ENCODE data around the gene CCDC191. TPM values are rescaled to one million over a fixed set of nuclear protein-coding genes. Genes with fewer than 3 reads are reported as not detected.

CCDC191 gene
- total and polyA plus RNA-seq, 4 donors, result 2.5 to 15.3 (median 5.6) TPM

DNA sequence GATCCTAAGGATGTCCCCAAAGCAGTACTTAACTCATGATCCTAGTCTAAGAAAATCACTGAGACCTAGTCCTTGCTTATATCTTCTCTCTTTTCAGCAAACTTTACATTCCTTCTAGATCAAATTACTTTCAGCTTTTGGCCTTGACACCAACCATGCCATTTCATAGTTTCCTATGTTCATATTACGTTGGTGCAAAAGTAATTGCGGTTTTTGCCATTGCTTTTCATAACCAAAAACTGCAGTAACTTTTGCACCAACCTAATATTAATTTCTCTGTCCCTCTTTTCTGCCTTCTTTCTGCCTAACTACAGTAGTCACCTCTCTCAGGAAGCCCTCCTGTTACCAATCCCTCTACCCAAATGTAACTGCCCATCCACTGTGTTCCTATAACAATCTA lies 36.8 kb downstream of the CCDC191 start:
- ATAC-seq (ENCODE audit: insufficient read depth, low FRiP score) (no peak), DNase-seq (no peak)
- Histone ChIP-seq H3K27me3 (ENCODE audit: control insufficient read depth in 3 of 3, insufficient read depth in 3 of 3, low read length in 2 of 3) (no peaks in the 10 kb centered on the region), H3K4me3 (no peak overlapping the region), H3K4me1 (ENCODE audit: control insufficient read depth in 5 of 5, insufficient read depth in 5 of 5, low read length in 5 of 5) (no peaks in the 10 kb centered on the region), H3K9ac (ENCODE audit: insufficient read depth in 1 of 2, low read length in 2 of 2) (no peak overlapping the region), H3K36me3 (ENCODE audit: control insufficient read depth in 4 of 4, insufficient read depth in 4 of 4, low read length in 4 of 4) (peaks cover 0 to 4% (median 0%) of the 10 kb centered on the region in 4 donors), H3K27ac (ENCODE audit: low read depth in 1 of 2, low read length in 1 of 2) (no peak overlapping the region), H3K9me3 (ENCODE audit: control insufficient read depth in 4 of 4, insufficient read depth in 3 of 4, low read length in 3 of 4) (no peaks in the 10 kb centered on the region)
- 97 to 99% methylated on average over 2 of the region's 2 CpGs for WGBS, 2 donors
- TF ChIP-seq, protein P1, sequence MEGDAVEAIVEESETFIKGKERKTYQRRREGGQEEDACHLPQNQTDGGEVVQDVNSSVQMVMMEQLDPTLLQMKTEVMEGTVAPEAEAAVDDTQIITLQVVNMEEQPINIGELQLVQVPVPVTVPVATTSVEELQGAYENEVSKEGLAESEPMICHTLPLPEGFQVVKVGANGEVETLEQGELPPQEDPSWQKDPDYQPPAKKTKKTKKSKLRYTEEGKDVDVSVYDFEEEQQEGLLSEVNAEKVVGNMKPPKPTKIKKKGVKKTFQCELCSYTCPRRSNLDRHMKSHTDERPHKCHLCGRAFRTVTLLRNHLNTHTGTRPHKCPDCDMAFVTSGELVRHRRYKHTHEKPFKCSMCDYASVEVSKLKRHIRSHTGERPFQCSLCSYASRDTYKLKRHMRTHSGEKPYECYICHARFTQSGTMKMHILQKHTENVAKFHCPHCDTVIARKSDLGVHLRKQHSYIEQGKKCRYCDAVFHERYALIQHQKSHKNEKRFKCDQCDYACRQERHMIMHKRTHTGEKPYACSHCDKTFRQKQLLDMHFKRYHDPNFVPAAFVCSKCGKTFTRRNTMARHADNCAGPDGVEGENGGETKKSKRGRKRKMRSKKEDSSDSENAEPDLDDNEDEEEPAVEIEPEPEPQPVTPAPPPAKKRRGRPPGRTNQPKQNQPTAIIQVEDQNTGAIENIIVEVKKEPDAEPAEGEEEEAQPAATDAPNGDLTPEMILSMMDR (IDR thresholded peaks at IDR 0.05; ENCODE audit: control extremely low read depth, extremely low read depth), result no peak

DNA sequence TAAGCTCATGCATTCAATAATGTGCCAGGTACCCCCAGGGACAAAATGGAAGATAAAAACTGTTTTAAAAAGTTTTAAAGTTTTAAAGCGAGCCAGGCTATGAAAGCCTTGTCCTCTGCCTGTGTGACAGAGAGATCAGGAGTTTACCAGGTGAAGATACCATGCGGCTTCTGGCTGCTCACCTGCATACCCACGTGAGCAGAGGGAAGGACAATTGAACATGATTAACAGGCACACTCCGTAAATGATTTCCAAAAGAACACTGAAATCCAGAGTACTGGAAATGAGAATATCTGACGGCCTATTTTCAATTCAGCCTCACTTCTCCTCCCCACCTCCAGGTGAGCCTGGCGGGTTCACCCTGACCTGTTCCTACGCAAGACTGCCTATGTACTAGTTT lies 42.1 kb downstream of the CCDC191 start:
- TF ChIP-seq, protein P1 (IDR thresholded peaks at IDR 0.05; ENCODE audit: control extremely low read depth, extremely low read depth), result no peak
- Histone ChIP-seq H3K9ac (ENCODE audit: insufficient read depth in 1 of 2, low read length in 2 of 2) (no peak overlapping the region), H3K27me3 (ENCODE audit: control insufficient read depth in 3 of 3, insufficient read depth in 3 of 3, low read length in 2 of 3) (no peaks in the 10 kb centered on the region), H3K36me3 (ENCODE audit: control insufficient read depth in 4 of 4, insufficient read depth in 4 of 4, low read length in 4 of 4) (peaks cover 0 to 5% (median 2%) of the 10 kb centered on the region in 4 donors), H3K4me3 (no peak overlapping the region), H3K27ac (ENCODE audit: low read depth in 1 of 2, low read length in 1 of 2) (no peak overlapping the region), H3K4me1 (ENCODE audit: control insufficient read depth in 5 of 5, insufficient read depth in 5 of 5, low read length in 5 of 5) (no peaks in the 10 kb centered on the region), H3K9me3 (ENCODE audit: control insufficient read depth in 4 of 4, insufficient read depth in 3 of 4, low read length in 3 of 4) (no peaks in the 10 kb centered on the region)
- DNase-seq (no peak), ATAC-seq (ENCODE audit: insufficient read depth, low FRiP score) (no peak)
- WGBS, 2 donors, result 95 to 96% methylated on average over 7 of the region's 7 CpGs

DNA sequence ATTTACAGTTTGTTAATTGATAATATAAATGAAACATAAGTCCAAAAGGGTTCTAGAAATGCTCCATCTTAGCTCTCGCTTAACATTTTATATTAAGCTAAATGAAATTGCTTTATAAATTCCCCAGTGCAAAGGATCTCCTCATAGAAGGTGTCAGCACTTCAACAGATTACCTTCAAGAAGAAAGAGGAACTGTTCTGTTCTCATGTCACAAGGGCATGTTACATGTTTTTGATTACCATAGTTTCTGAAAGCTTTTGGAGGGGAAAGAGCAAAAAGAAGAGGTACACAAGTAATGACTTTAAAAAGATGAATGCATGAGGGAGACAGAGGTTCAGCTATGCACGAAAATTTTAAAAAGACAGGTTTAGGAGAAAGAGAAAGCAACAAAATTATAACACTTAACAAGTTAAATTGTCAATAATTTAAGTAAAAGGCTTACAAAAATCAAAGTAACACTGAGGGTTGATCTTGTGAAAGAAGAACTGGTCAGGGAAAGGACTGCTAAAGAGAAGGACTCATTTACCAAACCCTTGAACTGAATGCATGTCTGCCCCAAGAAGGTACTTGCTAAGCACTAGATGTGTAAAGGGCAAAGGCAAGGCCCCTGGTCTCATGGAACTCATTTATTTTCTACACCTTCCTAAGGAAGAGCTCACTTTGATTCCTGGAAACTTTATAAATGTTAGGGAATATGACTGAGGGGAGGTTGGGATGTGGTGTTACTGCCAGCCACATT lies 45.1 kb downstream of the CCDC191 start:
- no peak overlapping the region for H3K9ac ChIP-seq (ENCODE audit: insufficient read depth in 1 of 2, low read length in 2 of 2)
- no peaks in the 10 kb centered on the region for H3K4me1 ChIP-seq (ENCODE audit: control insufficient read depth in 5 of 5, insufficient read depth in 5 of 5, low read length in 5 of 5)
- H3K27ac ChIP-seq (ENCODE audit: low read depth in 1 of 2, low read length in 1 of 2), result no peak overlapping the region
- WGBS, 2 donors, result 92 to 96% methylated on average over 2 of the region's 2 CpGs
- H3K36me3 ChIP-seq (ENCODE audit: control insufficient read depth in 4 of 4, insufficient read depth in 4 of 4, low read length in 4 of 4), result peaks cover 0 to 5% (median under 1%) of the 10 kb centered on the region in 4 donors
- H3K27me3 ChIP-seq (ENCODE audit: control insufficient read depth in 3 of 3, insufficient read depth in 3 of 3, low read length in 2 of 3), result no peaks in the 10 kb centered on the region
- peaks cover 0 to under 1% (median 0%) of the 10 kb centered on the region in 4 donors for H3K9me3 ChIP-seq (ENCODE audit: control insufficient read depth in 4 of 4, insufficient read depth in 3 of 4, low read length in 3 of 4)
- no peak overlapping the region for H3K4me3 ChIP-seq
- no peak for DNase-seq
- TF ChIP-seq, protein P1 (IDR thresholded peaks at IDR 0.05; ENCODE audit: control extremely low read depth, extremely low read depth), result no peak
- no peak for ATAC-seq (ENCODE audit: insufficient read depth, low FRiP score)
